PC-3 (cell line): ENCODE data around the gene ZNF155.

Experiments
- CTCF ChIP-seq: fragments of 300-600 bp; sonication (generic); conservative IDR thresholded peaks from 2 replicates; pipeline ENCODE4 v1.5.1; 2017; ENCODE audit warnings: antibody characterized with exemption, low read depth, mild to moderate bottlenecking, low read length
- EZH2 ChIP-seq: fragments of 300-600 bp; sonication (generic); IDR thresholded peaks from one replicate; pipeline ENCODE4 v1.6.1; 2017; ENCODE audit warnings: antibody characterized with exemption, mild to moderate bottlenecking, low read length; ENCODE audit not compliant: unreplicated experiment
- EZH2phosphoT487 ChIP-seq: fragments of 300-600 bp; sonication (generic); IDR thresholded peaks from 2 replicates; pipeline ENCODE4 v1.6.1; 2018; ENCODE audit warnings: mild to moderate bottlenecking, antibody characterized with exemption, low read length, borderline replicate concordance

GRCh38 chr19:44010468-44010867 is 26.5 kb downstream of the ZNF155 start:
- no peak for TF ChIP-seq CTCF
- TF ChIP-seq EZH2phosphoT487 = no peak
- no peak for TF ChIP-seq EZH2
